HG02885 (cell line): ENCODE measurements around the gene PRR23A.
"Not testable (repeated sequence)": the region's sequence is repeated elsewhere in the genome, so short reads cannot be mapped to it uniquely, and the experiment has no call there.

Experiments
- ATAC-seq: cut with Tn5 transposase; IDR thresholded peaks from one replicate; pipeline ENCODE4 v1.9.1; 2021; ENCODE audit warnings: mild to moderate bottlenecking; ENCODE audit not compliant: unreplicated experiment, poor library complexity

The PRR23A gene

GRCh38 chr3:139006051-139006716 lies at the start of gene PRR23A:
PRR23A (minus strand) TSS chr3:139006268; CDS start chr3:139006268, 0 bp downstream.
- no peak for ATAC-seq

GRCh38 chr3:139052802-139053600 lies 46.9 kb upstream of the PRR23A start:
- no peak for ATAC-seq

DNA sequence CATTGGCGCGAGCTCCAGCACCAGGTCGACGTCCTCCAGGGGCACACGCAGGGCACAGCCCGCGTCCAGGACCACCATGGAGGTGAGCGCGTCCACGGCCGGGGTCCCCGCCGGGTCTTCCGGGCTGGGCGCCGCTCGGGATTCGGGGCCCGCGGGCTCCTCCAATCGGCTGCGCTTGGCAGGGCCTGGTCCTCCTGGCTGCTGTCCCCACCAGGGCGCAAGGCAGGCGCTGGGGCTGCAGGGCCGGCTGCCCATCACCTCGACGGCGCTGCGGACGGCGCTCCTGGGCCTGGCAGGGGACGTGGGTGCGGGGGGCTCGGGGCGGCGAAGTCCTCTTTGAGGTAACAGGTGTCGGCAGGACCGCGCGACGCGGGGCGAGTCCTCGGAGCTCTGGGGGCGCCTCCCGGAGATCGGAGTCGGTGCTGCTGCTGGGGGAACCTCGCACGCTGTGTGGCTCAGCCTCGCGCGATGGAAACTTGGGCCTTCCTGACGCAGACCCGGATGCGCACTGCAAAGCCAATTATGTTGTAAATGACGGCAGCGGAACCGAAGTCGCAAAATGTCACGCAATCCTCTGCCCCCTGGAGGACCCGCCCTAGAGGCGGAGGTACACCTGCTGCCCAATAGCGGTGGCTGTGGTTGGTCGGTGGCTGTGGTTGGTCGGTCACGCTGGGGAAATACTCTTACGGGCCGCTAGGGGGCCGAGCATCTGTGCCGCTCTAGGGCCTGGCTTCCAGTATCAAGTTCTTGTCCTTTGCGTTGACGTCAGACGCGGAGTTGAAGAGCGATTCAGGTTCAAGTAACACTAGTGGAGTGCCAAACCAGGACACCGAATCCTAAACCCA lies 38.5 kb upstream of the PRR23A start, which contains the start of gene PRR23C:
Gene PRR23C (minus strand): TSS at position 527 of the 845 bp plus-strand sequence. CDS start 272 bp downstream, at position 255.
- ATAC-seq: no peak

DNA sequence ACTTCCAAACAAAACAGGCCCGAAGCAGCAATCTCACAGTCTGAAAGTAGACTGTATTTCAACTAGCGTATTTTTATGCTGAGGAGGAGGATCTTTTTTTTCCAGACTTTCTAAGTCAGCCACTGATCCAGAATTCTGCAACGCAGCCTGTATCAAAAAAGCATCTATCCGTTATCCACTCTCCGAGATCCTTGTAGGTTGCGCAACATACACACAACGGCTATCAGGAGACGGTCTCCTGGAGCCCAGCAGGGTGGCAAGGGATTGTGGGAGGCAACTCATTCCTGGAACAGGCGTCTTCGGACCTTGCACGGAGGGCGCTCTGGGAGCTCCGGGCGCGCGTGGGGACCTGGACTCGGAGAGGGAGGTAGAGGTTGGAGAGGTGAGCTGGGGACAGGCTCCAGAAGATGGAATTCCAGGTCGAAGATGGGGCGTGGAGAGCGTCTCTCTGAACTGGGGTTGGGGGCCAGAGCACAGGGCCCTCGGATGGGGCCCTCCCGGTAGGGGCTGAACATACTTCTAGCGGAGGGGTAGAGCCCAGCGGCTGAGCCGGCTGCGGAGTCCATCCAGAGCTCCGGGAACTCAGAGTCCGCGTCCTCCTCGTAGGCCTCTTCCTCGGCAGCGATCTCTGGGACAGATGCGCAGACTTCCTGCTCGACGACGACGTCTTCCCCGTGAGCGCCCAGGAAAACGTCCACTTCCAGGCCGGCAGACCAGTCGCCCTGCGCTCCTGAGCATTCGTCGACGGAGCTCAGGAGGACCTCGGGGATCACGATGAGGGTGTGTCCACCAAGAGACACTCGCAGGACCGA lies 37.7 kb upstream of the PRR23A start:
- ATAC-seq: no peak

DNA sequence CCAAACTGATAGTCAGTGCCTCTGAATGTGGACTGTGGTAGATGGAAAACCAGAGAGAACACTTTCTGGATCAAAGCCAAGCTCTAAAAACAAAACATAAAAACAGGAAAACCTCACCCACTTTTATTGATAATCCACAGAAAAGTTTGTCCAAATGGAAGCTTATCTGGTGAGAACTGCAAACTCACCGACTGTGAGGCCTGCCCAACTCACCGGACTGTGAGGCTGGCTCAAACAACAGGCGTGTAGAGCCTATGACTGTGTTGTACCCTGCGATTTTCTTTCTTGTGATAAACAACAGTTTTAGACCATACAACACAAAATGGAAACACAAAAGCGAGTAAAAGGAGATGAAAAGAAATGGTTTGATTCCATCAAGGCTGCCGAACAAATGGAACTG lies 31.4 kb upstream of the PRR23A start:
- no peak for ATAC-seq

DNA sequence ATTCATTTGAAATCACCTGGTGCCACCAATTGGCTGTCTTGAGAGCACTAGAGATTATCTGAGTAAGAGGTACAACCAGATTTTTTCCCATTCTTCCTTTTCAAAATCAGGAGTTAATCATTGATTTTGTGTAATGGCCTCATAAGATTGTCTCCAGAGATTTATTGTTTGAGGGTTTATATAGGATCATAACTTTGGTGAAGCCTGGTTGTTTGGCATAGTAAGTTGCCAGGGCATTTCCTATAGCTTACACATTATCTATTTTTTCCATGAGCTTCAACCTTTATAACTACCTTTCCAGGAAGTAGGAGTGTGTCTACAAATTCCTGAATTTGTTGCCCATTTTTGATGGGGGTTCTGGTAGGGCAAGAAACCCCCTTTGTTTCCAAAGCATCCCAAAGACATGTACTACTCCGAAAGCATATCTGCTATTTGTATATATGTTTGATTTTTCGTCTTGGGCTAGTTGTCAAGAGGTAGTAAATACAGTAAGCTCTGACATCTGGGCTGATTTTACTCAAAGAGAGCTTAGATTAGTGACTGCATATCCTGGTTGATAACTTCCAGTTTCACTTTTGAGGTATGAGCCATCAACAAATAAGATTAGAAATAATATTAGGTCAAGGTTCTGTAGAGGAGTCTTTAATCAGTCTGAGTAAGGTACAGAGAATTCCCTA lies 26.4 kb upstream of the PRR23A start:
- ATAC-seq: no peak

GRCh38 chr3:139030576-139030975 lies 24.5 kb upstream of the PRR23A start:
- ATAC-seq: not testable (repeated sequence)

DNA sequence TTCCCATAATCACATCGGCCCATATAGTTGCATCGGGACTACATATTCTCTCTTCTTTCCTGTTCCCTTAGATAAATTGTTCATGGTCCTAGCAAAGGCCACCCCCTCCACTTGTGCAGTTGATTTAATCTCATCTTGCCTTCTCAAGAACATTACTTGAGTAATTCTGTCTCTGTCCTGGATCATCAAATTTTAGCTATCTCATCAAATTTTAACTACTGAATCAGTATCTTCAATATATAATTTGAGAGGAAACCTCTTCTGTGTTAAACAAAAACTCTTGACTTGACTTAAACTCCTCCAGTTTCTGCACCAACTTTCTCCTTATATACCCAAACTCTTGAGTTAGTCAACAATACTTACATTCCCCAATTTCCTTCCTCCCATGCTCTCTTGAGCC lies 18.9 kb upstream of the PRR23A start:
- no peak for ATAC-seq

DNA sequence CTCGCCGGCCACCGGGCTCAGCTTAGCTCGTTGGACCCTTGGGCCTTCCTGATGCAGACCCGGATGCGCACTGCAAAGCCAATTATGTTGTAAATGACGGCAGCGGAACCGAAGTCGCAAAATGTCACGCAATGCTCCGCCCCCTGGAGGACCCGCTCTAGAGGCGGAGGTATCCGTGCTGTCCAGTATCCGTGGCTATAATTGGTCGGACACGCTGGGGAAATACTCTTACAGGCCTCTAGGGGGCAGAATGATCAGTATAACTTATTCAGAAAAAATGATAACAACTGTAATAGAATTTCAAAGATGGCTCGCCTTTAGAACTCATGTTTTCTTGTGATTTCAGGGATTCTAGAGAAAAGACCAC lies 14.8 kb upstream of the PRR23A start, which contains the start of gene PRR23B:
Gene PRR23B (minus strand): TSS at position 59 of the 367 bp plus-strand sequence. CDS start 265 bp downstream, outside the sequence.
- no peak for ATAC-seq

GRCh38 chr3:139020036-139020867 lies 14.2 kb upstream of the PRR23A start:
- no peak for ATAC-seq

- ATAC-seq: no peak
Observed at GRCh38 chr3:139016430-139017048, 10.5 kb upstream of the PRR23A start.

- no peak for ATAC-seq
Observed at GRCh38 chr3:139005356-139005993, 593 bp downstream of the PRR23A start.

DNA sequence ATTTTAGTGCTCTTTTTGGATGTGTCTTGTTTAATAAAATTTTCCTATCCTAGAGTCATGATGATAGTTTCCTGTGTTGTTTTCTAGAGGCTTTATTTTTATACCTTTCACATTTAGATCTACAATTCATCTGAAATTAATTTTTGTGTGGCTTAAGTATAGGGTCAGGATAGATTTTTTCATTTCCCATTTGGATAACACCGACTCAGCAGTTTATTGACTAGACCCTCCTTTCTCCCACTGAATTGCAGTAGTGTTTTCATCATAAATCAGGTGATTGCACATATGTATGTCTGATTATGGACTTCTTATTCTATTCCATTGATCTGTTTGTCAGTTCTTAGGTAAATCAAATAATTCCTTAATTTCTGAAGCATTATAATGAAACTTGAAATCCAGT lies 10.4 kb downstream of the PRR23A start:
- no peak for ATAC-seq

GRCh38 chr3:138987181-138987580 lies 18.9 kb downstream of the PRR23A start:
- no peak for ATAC-seq

DNA sequence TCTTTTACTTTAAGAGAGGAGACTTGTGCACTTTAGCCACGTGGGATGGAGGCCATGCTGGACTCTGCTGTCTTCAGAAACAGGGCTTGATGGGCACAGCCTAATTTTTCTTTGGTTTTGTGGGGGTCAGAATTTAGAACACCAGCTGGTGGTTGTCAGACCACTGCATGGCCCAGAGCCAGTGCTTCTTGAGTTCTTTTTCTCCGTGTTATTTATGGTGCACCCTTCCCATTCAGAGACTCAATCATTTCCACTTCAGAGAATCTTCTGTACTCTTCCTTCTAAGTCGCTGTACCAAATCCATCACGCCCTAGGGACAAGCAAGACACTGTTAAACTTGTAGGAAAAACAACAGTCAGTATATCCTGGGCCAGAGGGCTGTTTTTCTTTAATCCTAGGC lies 20.1 kb downstream of the PRR23A start:
- no peak for ATAC-seq

GRCh38 chr3:138984816-138985215 lies 21.3 kb downstream of the PRR23A start:
- no peak for ATAC-seq

- ATAC-seq: no peak
Observed at GRCh38 chr3:138976047-138976446, 30.0 kb downstream of the PRR23A start.

DNA sequence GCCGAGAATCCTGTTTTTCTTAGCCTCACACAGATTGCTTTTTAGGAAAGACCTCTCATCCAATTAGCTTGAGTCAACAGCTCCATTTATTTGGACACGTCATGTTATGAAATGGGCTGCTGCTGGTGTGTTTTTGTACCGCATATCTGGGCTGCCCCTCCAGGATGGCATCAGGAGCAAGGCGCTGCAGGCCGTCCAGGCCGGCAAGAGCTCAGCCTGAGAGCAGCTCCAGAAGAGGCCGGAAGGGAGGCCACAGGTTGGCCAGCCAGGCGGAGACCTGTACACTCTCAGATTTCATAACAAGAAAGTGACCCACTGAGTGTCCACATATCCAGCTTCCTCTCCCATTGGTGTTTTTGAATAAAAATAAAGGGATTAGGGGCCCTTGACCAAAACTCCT lies 30.7 kb downstream of the PRR23A start:
- no peak for ATAC-seq
